H1 (cell line): ENCODE measurements around the gene NSUN2. TPM values are rescaled to one million over a fixed set of nuclear protein-coding genes. Genes with fewer than 3 reads are reported as not detected.

Experiments used
- ASH2L ChIP-seq: fragments of 200-600, 300-600 bp; sonication (generic); IDR thresholded peaks from one replicate; pipeline ENCODE4 v1.7.1; 2017; ENCODE audit warnings: low read length
- BACH1 ChIP-seq: IDR thresholded peaks from 2 replicates; pipeline ENCODE4 v1.6.1; 2012; ENCODE audit warnings: low read length, improper control_type of control experiment
- CHD2 ChIP-seq: IDR thresholded peaks from 2 replicates; pipeline ENCODE4 v1.6.1; 2012; ENCODE audit warnings: low read length, improper control_type of control experiment
- CHD7 ChIP-seq: fragments of 300-600 bp; sonication (generic); IDR thresholded peaks from 2 replicates; pipeline ENCODE4 v1.7.1; 2012; ENCODE audit warnings: low read length, moderate library complexity, mild to moderate bottlenecking, inconsistent platforms; ENCODE audit not compliant: insufficient replicate concordance
- CTBP2 ChIP-seq: IDR thresholded peaks from 2 replicates; pipeline ENCODE4 v1.7.0; 2011; ENCODE audit warnings: borderline replicate concordance, mild to moderate bottlenecking, moderate library complexity, mixed read lengths, low read length; ENCODE audit not compliant: insufficient read depth, insufficient read length
- JUN ChIP-seq: IDR thresholded peaks from 2 replicates; pipeline ENCODE4 v1.6.1; 2011; ENCODE audit warnings: low read depth, mild to moderate bottlenecking, improper control_type of control experiment, low read length
- JUND ChIP-seq: IDR thresholded peaks from 2 replicates; pipeline ENCODE4 v1.6.1; 2011; ENCODE audit warnings: mild to moderate bottlenecking, improper control_type of control experiment, low read length
- POLR2AphosphoS5 ChIP-seq: IDR thresholded peaks from 2 replicates; pipeline ENCODE4 v1.6.1; 2011; ENCODE audit warnings: low read depth, low read length
- RAD21 ChIP-seq, 2 experiments: IDR thresholded peaks in 1 of 2; conservative IDR thresholded peaks in 1 of 2; 2 replicates each; pipeline ENCODE4 v1.6.1; 2011; ENCODE audit warnings: low read depth in 2 of 2, low read length in 2 of 2, improper control_type of control experiment in 1 of 2, inconsistent platforms in 1 of 2, mild to moderate bottlenecking in 1 of 2, moderate library complexity in 1 of 2
- SUZ12 ChIP-seq: fragments of 200-600 bp; sonication (generic); IDR thresholded peaks from 2 replicates; pipeline ENCODE4 v1.6.1; 2012; ENCODE audit warnings: mild to moderate bottlenecking, inconsistent platforms, low read length, moderate library complexity, mixed read lengths
- TBP ChIP-seq: IDR thresholded peaks from 2 replicates; pipeline ENCODE4 v1.6.1; 2011; ENCODE audit warnings: low read depth, low read length, improper control_type of control experiment
- polyA plus RNA-seq, 7 experiments: library from polyadenylated mRNA; depleted of rRNA in 3 of 7; stranded (reverse) in 5 of 7; unstranded in 2 of 7; fragments of >200 nt in 5 of 7; fragments of 200-250 nt in 2 of 7; gene quantifications; 1 replicate in 5 of 7; 2 replicates in 1 of 7; 4 replicates in 1 of 7; pipeline versions ENCODE4 v1.2.1 to v1.2.3, GENCODE V29; 2011 to 2013; ENCODE audit warnings: missing spikeins in 2 of 7, mixed read lengths in 2 of 7
- total RNA-seq: library from RNA; stranded (reverse); fragmentation: NEBNext Ultra II Directional; extraction: Animal tissue kit (Norgen Biotek cat#: 25700); gene quantifications from 2 replicates; pipeline ENCODE4 v1.2.1, GENCODE V29; 2021

The NSUN2 gene
- total and polyA plus RNA-seq, 2 of the 8 experiments (the other 6 are each of a cell fraction or from before 2014, with no cell fraction given), result 47.3 to 94.7 TPM

GRCh38 chr5:6578676-6579343 lies 54.0 kb downstream of the NSUN2 start (continued):
- TF ChIP-seq CHD7 (no peak), RAD21 (IDR thresholded peaks at IDR 0.05 in 1 of 2, conservative IDR thresholded peaks at IDR 0.05 in 1 of 2; ENCODE audit: low read depth in 2 of 2, low read length in 2 of 2) (no peak), CTBP2 (no peak), ASH2L (no peak), JUND (no peak), BACH1 (no peak), TBP (no peak), POLR2AphosphoS5 (no peak), CHD2 (no peak), SUZ12 (no peak), JUN (no peak)
